Stomach smooth muscle (tissue), 2 donors: ENCODE data around the gene USP54.

Source experiments
- H3K27ac ChIP-seq: one replicate; pipeline ENCODE4 v1.7.0; 2013; ENCODE audit warnings: mild to moderate bottlenecking, low read length, inconsistent platforms
- H3K27me3 ChIP-seq, 2 donors: one replicate each; pipeline ENCODE4 v1.7.0; 2013; ENCODE audit warnings: low read length in 2 of 2; ENCODE audit not compliant: insufficient read depth in 2 of 2, control insufficient read depth in 1 of 2
- H3K36me3 ChIP-seq, 2 donors: one replicate each; pipeline ENCODE4 v1.7.0; 2013; ENCODE audit warnings: low read length in 2 of 2; ENCODE audit not compliant: control insufficient read depth in 2 of 2, insufficient read depth in 2 of 2
- H3K4me1 ChIP-seq: one replicate; pipeline ENCODE4 v1.7.0; 2013; ENCODE audit warnings: low read length; ENCODE audit not compliant: control insufficient read depth, insufficient read depth
- H3K4me3 ChIP-seq, 2 donors: one replicate each; pipeline ENCODE4 v1.7.0; 2013; ENCODE audit warnings: low read length in 2 of 2
- H3K9ac ChIP-seq, 2 donors: one replicate each; pipeline ENCODE4 v1.7.0; 2013; ENCODE audit warnings: low read length in 2 of 2, mild to moderate bottlenecking in 1 of 2
- H3K9me3 ChIP-seq, 2 donors: one replicate each; pipeline ENCODE4 v1.7.0; 2013; ENCODE audit warnings: low read length in 2 of 2; ENCODE audit not compliant: control insufficient read depth in 2 of 2
- donor health status: healthy.
- donor health status: Pancreatic carcinoma.

USP54 gene

GRCh38 chr10:73497623-73498022 lies 93.5 kb downstream of the USP54 start:
- Histone ChIP-seq H3K27ac (no peak overlapping the region), H3K36me3 (peaks cover 14 to 19% of the 10 kb centered on the region in 2 donors), H3K9me3 (no peaks in the 10 kb centered on the region), H3K4me1 (peaks cover 3% of the 10 kb centered on the region), H3K9ac (no peak overlapping the region), H3K4me3 (no peak overlapping the region), H3K27me3 (no peaks in the 10 kb centered on the region)

- peaks cover 3% of the 10 kb centered on the region for H3K4me1 ChIP-seq
- H3K9ac ChIP-seq, result peak within 1 kb of the TSS; percentile 93 to 95
- peak within 1 kb of the TSS; percentile 88 for H3K27ac ChIP-seq
- peaks cover 12 to 19% of the 10 kb centered on the region in 2 donors for H3K36me3 ChIP-seq
- H3K27me3 ChIP-seq, result no peaks in the 10 kb centered on the region
- H3K9me3 ChIP-seq, result no peaks in the 10 kb centered on the region
- H3K4me3 ChIP-seq, result peak within 1 kb of the TSS; percentile 93 to 96
Observed at GRCh38 chr10:73495884-73496674, 95.1 kb downstream of the USP54 start, which contains the start of gene PPP3CB. Gene PPP3CB (minus strand): TSS chr10:73496024. CDS start chr10:73495889, 135 bp downstream.

GRCh38 chr10:73495226-73495883 lies 95.8 kb downstream of the USP54 start:
- H3K9me3 ChIP-seq, result no peaks in the 10 kb centered on the region
- H3K9ac ChIP-seq, result peak overlapping the region; percentile 93 to 95
- peaks cover 6 to 17% of the 10 kb centered on the region in 2 donors for H3K36me3 ChIP-seq
- peaks cover 3% of the 10 kb centered on the region for H3K4me1 ChIP-seq
- H3K27ac ChIP-seq, result peak overlapping the region; percentile 88
- H3K27me3 ChIP-seq, result no peaks in the 10 kb centered on the region
- peak overlapping the region; percentile 93 to 96 for H3K4me3 ChIP-seq

- Histone ChIP-seq H3K9me3 (no peaks in the 10 kb centered on the region), H3K27ac (peak overlapping the region; percentile 88), H3K9ac (peak overlapping the region; percentile 93 to 95), H3K4me1 (peaks cover 3% of the 10 kb centered on the region), H3K27me3 (no peaks in the 10 kb centered on the region), H3K36me3 (peaks cover 2 to 12% of the 10 kb centered on the region in 2 donors), H3K4me3 (peak overlapping the region; percentile 93 to 96)
Observed at GRCh38 chr10:73494877-73495225, 96.3 kb downstream of the USP54 start.

- Histone ChIP-seq H3K4me3 (peak overlapping the region in 1 of 2 donors; percentile 47), H3K27ac (no peak overlapping the region), H3K9me3 (no peaks in the 10 kb centered on the region), H3K9ac (no peak overlapping the region), H3K4me1 (peaks cover 3% of the 10 kb centered on the region), H3K27me3 (no peaks in the 10 kb centered on the region), H3K36me3 (peaks cover 0 to 5% of the 10 kb centered on the region in 2 donors)
Observed at GRCh38 chr10:73494213-73494612, 96.9 kb downstream of the USP54 start.

- Histone ChIP-seq H3K9me3 (no peaks in the 10 kb centered on the region), H3K27ac (no peak overlapping the region), H3K4me3 (peak overlapping the region in 1 of 2 donors; percentile 47), H3K4me1 (peaks cover 3% of the 10 kb centered on the region), H3K9ac (no peak overlapping the region), H3K36me3 (peaks cover 0 to 3% of the 10 kb centered on the region in 2 donors), H3K27me3 (no peaks in the 10 kb centered on the region)
Observed at GRCh38 chr10:73493781-73494180, 97.4 kb downstream of the USP54 start.

- no peak overlapping the region for H3K4me3 ChIP-seq
- H3K9ac ChIP-seq, result no peak overlapping the region
- H3K9me3 ChIP-seq, result no peaks in the 10 kb centered on the region
- no peaks in the 10 kb centered on the region for H3K4me1 ChIP-seq
- H3K36me3 ChIP-seq, result peaks cover 4 to 5% of the 10 kb centered on the region in 2 donors
- H3K27ac ChIP-seq, result no peak overlapping the region
- no peaks in the 10 kb centered on the region for H3K27me3 ChIP-seq
Observed at GRCh38 chr10:73486601-73487000, 104.5 kb downstream of the USP54 start.

- Histone ChIP-seq H3K27ac (no peak overlapping the region), H3K27me3 (no peaks in the 10 kb centered on the region), H3K9me3 (no peaks in the 10 kb centered on the region), H3K4me1 (no peaks in the 10 kb centered on the region), H3K4me3 (no peak overlapping the region), H3K9ac (no peak overlapping the region), H3K36me3 (peaks cover 4 to 5% of the 10 kb centered on the region in 2 donors)
Observed at GRCh38 chr10:73485320-73485719, 105.8 kb downstream of the USP54 start.

GRCh38 chr10:73480158-73480557 lies 111.0 kb downstream of the USP54 start:
- Histone ChIP-seq H3K27ac (no peak overlapping the region), H3K4me1 (no peaks in the 10 kb centered on the region), H3K4me3 (no peak overlapping the region), H3K36me3 (peaks cover 20 to 23% of the 10 kb centered on the region in 2 donors), H3K9ac (no peak overlapping the region), H3K27me3 (no peaks in the 10 kb centered on the region), H3K9me3 (no peaks in the 10 kb centered on the region)

GRCh38 chr10:73478636-73479035 lies 112.5 kb downstream of the USP54 start:
- Histone ChIP-seq H3K4me1 (no peaks in the 10 kb centered on the region), H3K27me3 (no peaks in the 10 kb centered on the region), H3K27ac (no peak overlapping the region), H3K36me3 (peaks cover 20 to 28% of the 10 kb centered on the region in 2 donors), H3K9ac (no peak overlapping the region), H3K4me3 (no peak overlapping the region), H3K9me3 (no peaks in the 10 kb centered on the region)

GRCh38 chr10:73471226-73471625 lies 119.9 kb downstream of the USP54 start:
- no peaks in the 10 kb centered on the region for H3K9me3 ChIP-seq
- H3K36me3 ChIP-seq, result peaks cover 27 to 39% of the 10 kb centered on the region in 2 donors
- H3K4me1 ChIP-seq, result no peaks in the 10 kb centered on the region
- no peak overlapping the region for H3K4me3 ChIP-seq
- H3K27me3 ChIP-seq, result no peaks in the 10 kb centered on the region
- H3K27ac ChIP-seq, result no peak overlapping the region
- H3K9ac ChIP-seq, result no peak overlapping the region
